Globus pallidus (tissue), 1 donor: Measurements from ENCODE around the gene PRPF19.

Experiments
- DNase-seq: peaks from one replicate; pipeline ENCODE4 v3.0.0-alpha.2; 2015; ENCODE audit warnings: low spot score

The PRPF19 gene

DNA sequence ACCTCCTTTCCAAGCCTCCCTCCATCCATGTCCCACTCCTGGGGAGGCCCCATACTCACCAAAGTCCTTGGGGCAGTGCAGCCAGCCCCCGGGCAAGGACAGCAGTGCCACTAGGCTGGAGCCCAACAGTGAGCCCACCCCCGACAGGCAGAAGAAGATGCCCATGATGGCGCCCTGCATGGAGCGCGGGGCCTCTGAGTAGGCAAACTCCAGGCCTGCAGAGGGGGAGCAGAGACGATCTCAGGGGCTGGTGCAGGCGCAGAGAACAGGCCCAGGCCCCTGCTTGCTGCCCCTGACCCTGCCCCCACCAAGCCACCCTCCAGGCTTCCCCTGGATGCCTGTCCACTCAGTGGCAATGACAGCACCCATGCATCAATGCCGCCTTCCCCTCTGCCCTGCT, 31.4 kb upstream of the PRPF19 start:
- DNase-seq: no peak

GRCh38 chr11:60937144-60937527, 30.8 kb upstream of the PRPF19 start:
- no peak for DNase-seq

DNA sequence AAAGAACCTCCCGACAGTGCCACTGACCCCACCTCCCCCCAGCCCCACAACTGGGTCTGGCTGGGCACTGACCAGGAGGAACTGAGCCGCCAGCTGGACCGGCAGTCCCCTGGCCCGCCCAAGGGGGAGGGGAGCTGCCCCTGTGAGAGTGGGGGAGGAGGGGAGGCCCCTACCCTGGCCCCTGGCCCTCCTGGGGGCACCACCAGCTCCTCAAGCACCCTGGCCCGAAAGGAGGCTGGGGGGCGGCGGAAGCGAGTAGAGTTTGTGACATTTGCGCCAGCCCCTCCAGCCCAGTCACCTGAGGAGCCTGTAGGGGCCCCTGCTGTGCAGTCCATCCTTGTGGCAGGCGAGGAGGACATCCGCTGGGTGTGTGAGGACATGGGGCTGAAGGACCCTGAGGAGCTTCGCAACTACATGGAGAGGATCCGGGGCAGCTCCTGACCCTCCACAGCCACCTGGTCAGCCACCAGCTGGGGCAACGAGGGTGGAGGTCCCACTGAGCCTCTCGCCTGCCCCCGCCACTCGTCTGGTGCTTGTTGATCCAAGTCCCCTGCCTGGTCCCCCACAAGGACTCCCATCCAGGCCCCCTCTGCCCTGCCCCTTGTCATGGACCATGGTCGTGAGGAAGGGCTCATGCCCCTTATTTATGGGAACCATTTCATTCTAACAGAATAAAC, 30.2 kb upstream of the PRPF19 start:
- no peak for DNase-seq

DNA sequence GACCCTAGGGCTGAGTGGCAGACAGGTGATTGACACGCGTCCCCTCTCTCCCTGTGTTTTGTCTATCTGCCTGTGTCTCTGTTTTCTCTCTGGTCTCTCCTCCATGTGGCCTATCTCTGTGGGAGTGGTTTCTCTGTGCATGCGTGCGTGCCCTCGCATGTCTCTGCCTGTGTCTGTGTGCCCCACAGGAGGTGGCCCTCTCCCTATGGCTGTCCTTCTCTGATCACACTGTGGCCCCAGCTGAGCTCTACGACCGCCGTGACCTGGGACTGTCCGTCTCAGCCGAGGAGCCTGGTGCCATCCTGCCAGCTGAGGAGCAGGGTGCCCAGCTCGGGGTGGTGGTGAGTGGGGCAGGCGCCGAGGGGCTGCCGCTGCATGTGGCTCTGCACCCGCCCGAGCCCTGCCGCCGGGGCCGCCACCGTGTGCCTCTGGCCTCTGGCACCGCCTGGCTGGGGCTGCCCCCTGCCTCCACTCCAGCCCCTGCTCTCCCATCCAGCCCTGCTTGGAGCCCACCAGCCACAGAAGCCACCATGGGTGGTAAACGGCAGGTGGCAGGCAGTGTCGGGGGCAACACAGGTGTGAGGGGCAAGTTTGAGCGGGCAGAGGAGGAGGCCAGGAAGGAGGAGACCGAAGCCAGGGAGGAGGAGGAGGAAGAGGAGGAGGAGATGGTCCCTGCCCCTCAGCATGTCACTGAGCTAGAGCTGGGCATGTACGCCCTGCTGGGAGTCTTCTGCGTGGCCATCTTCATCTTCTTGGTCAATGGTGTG, 29.5 kb upstream of the PRPF19 start:
- DNase-seq: no peak

GRCh38 chr11:60934790-60935605, 28.6 kb upstream of the PRPF19 start:
- DNase-seq: no peak

DNA sequence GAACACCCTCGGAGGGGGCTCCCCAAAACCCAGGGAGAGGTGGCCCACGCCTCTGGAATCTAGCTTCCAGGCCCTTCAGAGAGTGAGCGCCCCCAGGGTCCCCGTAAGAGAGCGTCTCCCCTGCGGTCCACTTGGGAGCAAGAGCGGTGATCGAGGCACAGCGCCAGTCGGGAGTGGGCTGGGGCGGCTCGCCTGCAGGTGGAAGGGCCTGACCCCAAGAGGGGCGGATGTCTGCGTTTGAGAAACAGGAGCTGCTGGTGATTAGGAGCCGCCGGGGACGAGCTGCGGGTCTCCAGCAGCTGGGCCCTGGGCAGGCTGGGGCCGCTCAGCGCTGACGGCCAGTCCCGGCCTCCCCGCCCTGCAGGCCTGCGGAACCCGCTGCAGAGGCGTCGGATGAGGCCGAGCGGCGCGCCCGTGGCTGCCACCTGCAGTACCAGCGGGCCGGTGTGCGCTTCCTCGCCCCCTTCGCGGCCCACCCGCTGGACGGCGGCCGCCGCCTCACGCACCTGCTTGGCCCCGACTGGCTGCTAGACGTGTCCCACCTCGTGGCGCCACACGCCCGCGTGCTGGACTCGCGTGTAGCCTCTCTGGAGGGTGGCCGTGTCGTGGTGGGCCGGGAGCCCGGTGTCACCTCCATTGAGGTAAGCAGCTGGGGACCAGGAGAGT, 27.9 kb upstream of the PRPF19 start:
- DNase-seq: no peak

DNA sequence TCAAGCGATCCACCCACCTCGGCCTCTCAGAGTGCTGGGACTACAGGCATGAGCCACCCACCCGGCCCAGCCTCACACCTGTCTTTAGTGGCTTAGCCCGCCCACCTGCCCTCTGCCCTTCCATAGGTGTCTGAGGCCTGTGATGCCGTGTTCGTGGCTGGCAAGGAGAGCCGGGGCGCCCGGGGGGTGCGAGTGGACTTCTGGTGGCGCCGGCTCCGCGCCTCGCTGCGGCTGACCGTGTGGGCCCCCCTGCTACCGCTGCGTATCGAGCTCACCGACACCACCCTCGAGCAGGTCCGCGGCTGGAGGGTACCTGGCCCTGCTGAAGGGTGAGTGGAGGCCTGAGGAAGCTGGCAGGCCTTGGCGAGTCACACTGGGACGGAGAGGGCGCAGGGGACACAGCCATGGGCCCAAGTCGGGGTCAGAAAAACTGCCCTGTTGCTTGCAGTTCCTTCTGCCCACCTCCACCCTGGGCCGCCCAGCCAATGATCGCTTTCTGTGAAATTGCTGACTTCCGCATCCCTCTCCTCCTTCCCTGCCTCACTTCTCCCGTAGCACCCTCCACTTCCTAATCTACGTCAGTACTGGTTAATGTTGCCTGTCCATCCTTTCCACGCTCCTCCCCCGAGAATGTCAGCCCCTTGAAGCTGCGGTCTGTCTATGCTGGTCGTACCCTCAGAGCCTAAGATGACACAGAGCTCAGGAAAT, 27.2 kb upstream of the PRPF19 start:
- DNase-seq: no peak

- no peak for DNase-seq
Measured at GRCh38 chr11:60932605-60933356, 26.4 kb upstream of the PRPF19 start.

DNA sequence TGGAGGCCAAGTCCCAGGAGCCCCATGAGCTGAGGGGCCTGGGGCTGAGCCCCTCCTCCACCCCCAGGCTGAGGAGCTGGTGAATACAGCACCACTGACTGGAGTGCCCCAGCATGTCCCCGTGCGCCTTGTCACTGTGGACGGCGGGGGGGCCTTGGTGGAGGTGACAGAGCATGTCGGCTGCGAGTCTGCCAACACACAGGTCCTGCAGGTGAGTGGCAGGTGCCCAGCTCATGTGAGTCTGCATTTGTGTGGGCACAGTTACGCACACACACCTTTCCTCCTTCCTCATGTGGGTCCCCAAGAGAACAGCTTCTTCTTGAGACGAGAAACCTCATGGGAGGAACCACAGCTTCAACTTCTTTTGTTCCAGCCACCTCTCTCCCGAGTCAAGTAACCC, 25.5 kb upstream of the PRPF19 start:
- DNase-seq: no peak

DNA sequence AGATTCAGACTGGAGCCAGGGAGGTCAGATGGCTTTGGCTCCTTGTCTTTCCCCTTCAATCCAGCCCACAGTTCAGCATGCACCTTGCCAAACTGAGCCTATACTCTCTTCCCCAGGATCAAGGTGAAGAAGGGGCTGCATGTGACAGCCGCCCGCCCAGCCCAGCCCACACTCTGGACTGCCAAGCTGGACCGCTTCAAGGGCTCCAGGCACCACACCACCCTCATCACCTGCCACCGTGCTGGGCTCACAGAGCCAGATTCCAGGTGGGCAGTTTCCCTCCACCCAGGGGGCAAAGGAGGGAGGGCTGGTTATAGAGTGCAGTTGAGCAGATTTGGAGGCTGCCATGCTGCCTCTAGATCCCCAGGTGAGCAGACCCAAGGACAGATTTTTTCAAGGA, 24.0 kb upstream of the PRPF19 start:
- DNase-seq: no peak

DNA sequence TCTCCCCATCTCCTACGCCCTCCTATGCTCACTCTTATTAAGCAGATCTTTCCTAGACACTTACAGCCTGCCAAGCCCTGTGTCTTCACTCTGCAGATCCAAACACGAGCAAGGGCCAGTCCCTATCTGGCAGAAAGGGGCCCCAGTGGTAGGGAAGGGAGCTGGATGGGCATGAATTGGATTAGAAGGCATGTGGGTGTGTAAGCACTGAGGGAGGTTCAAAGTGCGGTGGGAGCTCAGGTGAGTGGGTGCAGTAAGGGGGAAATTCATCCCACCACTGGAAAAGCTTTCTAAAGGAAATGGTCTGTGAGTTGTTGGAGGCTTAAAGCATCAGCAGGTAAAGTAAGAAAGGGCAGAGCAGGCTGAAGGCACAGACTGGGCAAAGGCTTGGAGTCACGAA, 23.4 kb upstream of the PRPF19 start:
- no peak for DNase-seq

- DNase-seq: no peak
Measured at GRCh38 chr11:60928563-60929001, 22.2 kb upstream of the PRPF19 start.

- DNase-seq: no peak
Measured at GRCh38 chr11:60927600-60927999, 21.2 kb upstream of the PRPF19 start.

- no peak for DNase-seq
Measured at GRCh38 chr11:60927061-60927592, 20.7 kb upstream of the PRPF19 start.

GRCh38 chr11:60926500-60926899, 20.1 kb upstream of the PRPF19 start:
- DNase-seq: no peak

DNA sequence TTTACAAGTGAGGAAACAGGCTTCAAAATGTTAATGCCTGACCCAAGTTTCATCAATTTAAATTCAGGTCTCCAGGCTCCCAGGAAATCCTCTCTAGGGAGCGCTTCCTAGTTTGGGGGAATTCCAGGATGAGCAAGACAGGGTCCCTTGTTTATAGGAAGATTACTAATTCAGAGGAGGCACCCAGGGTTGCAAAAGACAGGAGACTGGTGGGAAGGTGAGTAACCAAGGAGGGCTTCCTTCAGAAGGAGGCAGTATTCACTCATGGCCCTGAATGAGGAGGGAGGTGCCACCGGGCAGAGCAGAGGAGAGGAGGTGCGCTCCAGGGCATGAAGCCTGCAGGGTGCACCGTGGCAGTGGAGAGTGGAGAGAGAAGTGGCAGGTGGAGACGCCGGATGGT, 19.5 kb upstream of the PRPF19 start:
- no peak for DNase-seq

- no peak for DNase-seq
Measured at GRCh38 chr11:60924906-60925853, 18.8 kb upstream of the PRPF19 start.

DNA sequence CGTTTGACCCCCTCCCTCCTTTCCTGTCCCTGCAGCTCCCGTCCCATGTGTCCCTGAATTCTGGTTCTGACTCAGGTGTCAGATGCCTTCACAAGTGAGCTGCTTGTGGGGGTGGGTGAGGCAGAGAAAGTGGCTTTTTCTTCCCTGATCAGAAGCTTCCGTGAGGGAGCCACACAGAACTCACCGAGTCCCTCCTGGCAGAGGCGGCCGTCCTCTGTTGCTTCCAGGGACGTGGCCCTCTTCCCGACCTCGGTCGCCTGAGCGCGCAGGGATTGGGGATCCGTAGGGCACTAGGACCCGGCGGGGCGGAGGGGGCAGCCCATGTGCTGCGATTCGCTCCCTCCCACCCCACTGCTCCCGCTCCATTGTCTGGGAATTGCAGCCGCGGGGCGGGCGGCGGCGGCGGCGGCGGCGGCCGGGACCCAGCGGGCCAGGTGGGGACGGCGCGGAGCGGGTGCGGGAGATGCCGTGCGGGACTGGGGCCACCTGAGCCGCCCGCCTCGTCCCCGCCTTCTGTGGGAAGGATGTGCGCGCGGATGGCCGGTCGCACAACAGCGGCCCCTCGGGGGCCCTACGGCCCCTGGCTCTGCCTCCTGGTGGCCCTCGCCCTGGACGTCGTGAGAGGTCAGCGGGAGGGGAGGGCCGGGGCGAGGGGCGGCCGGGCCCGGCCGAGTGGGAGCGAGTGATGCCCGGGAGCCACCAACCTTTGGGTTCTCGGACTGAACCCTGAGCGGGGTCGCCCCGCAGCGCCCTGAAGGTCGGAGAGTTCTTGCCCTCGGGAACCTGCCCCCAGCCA, 17.9 kb upstream of the PRPF19 start, which contains the start of gene TMEM132A:
TSS of gene TMEM132A (plus strand) at position 351 of the 796 bp plus-strand sequence. CDS start at position 525, 174 bp downstream.
- DNase-seq: peak; percentile 73

GRCh38 chr11:60923800-60924109, 17.4 kb upstream of the PRPF19 start:
- no peak for DNase-seq
